GM23338 (cell line): ENCODE measurements around the gene BEND6. TPM values are rescaled to one million over a fixed set of nuclear protein-coding genes. Genes with fewer than 3 reads are reported as not detected.

Experiments used
- ZNF462 ChIP-seq: fragments of 250-450 bp; sonication (Bioruptor Pico); IDR thresholded peaks from 2 replicates; pipeline ENCODE4 v1.5.0; 2020; ENCODE audit warnings: mild to moderate bottlenecking, moderate library complexity
- polyA plus RNA-seq: library from polyadenylated mRNA; unstranded; fragments of >200 nt; fragmentation: Nextera tagmentation; extraction: Ambion mirVana; gene quantifications from 2 replicates; pipeline ENCODE4 v1.2.1, GENCODE V29; 2016
- total RNA-seq: library from RNA; depleted of rRNA; stranded (reverse); fragments of >200 nt; shearing (Covaris generic); gene quantifications from 2 replicates; pipeline ENCODE4 v1.2.3, GENCODE V29; 2014
- TF ChIP-seq, protein P1 (sequence below): IDR thresholded peaks from one replicate; pipeline ENCODE4 v1.6.1; 2018; ENCODE audit warnings: antibody characterized with exemption; ENCODE audit not compliant: unreplicated experiment

BEND6 gene
- total and polyA plus RNA-seq, 2 experiments from 2014 or later, result 6.0 to 6.7 TPM

DNA sequence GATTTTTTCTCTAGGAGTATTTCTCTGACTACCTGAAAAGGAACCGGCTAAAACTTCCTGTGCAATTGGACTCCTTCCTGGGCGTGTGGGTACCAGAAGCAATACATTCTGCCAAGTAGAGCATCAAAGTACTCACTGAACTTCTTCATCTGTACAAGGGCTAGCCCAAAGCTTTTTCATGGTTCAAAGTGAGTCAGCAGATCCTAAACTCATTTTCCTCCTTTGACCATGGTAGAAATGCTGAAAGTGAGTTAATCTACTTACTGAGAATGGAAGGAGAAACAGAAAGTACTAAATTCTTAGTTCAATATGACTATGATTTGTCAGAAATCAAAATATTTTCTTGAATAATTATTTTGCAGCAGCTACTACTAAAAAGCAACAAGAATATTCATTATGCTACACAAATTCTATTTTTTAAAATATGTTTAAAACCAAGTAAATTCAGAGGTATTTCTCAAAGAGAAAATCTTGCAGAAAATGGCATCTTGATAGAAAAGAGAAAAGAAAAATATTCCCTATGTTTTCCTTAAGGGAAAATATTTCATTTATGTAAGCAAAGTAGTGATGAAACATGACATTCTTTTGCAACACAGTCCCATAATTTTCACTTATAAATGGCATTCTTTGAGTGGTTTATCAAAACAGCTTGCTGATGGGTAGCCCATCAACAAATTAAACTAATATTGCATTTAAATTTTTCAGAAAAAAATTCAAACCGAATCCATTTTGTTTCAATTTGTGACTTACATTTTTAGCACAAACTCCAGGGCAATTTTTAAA lies 3.7 kb upstream of the BEND6 start (continued):
- no peak for TF ChIP-seq ZNF462
- TF ChIP-seq, protein P1, sequence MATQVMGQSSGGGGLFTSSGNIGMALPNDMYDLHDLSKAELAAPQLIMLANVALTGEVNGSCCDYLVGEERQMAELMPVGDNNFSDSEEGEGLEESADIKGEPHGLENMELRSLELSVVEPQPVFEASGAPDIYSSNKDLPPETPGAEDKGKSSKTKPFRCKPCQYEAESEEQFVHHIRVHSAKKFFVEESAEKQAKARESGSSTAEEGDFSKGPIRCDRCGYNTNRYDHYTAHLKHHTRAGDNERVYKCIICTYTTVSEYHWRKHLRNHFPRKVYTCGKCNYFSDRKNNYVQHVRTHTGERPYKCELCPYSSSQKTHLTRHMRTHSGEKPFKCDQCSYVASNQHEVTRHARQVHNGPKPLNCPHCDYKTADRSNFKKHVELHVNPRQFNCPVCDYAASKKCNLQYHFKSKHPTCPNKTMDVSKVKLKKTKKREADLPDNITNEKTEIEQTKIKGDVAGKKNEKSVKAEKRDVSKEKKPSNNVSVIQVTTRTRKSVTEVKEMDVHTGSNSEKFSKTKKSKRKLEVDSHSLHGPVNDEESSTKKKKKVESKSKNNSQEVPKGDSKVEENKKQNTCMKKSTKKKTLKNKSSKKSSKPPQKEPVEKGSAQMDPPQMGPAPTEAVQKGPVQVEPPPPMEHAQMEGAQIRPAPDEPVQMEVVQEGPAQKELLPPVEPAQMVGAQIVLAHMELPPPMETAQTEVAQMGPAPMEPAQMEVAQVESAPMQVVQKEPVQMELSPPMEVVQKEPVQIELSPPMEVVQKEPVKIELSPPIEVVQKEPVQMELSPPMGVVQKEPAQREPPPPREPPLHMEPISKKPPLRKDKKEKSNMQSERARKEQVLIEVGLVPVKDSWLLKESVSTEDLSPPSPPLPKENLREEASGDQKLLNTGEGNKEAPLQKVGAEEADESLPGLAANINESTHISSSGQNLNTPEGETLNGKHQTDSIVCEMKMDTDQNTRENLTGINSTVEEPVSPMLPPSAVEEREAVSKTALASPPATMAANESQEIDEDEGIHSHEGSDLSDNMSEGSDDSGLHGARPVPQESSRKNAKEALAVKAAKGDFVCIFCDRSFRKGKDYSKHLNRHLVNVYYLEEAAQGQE, result no peak
